ENCODE data around the gene KRT84.

Gene KRT84

DNA sequence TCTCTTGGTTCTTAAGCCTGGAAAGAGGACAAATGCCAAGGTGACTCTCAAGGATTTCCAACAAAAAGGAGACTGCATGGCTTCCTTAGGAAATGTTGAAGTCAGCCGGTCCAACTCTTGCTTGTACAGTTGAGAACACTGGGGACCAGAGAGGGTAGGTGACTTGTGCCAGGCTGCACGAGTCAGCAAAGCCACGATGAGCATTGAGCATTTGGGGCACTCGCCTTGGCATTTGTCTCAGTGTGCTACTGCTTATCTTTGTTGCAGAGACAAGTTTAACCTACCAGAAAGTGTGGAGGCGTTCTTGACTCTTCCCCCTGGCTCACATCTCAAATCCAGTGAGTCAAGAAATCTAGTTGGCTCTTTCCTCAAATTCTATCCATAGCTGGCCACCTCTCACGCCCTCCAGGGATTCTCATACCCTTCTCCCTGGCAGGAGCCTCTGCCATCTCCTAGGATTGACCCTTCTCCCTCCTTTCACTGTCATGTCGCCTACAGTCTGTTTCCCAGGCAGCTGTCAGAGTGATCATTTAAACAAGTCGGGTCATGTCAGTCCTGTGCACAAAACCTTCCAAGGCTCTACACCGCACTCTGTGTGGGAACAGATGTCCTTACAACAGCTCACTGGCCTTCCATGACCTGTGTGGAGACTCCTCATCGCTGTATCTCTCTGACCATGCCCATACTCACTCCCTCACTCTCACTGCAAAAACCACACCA is 47.1 kb downstream of the KRT84 start:
- no peak for DNase-seq

- DNase-seq, result no peak
Observed at GRCh38 chr12:52337054-52337453, 48.4 kb downstream of the KRT84 start.

DNA sequence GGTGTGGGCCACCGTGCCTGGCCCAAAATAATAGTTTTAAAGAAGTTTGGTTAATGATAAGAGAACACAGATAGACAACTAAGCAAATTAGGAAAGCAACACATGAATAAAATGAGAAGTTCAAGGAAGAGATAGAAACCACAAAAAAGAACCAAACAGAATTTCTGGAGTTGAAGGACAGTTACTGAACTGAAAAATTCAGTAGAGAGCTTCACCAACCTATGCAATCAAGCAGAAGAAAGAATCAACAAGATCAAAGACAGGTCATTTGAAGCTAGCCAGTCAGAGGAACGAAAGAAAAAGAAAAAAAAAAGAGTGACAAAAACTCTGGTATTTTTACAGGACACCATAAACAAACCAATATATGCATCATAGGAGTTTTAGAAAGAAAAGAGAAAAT is 48.8 kb downstream of the KRT84 start:
- no peak for DNase-seq

- DNase-seq, result no peak
Observed at GRCh38 chr12:52335598-52336262, 49.7 kb downstream of the KRT84 start.

DNA sequence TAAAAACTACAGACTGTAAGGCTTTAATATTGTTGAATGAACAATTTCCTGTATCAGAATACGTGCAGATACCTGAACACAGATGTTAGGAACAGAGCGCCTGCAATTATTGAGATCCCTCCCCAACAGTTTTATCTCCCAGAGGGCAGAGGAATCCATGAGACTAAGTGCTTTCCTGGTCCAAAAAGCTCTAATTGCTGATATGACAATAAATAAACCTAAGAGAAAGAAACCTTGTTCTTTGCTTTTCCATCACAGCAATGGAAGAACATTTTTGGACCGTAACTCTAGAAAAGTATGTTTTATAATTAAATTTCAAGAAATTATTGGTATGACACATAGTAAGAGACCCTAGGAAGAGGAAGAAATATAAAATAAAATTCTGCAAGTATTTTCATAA is 51.3 kb downstream of the KRT84 start:
- DNase-seq, result no peak

GRCh38 chr12:52333321-52333720 is 52.1 kb downstream of the KRT84 start:
- no peak for DNase-seq

DNA sequence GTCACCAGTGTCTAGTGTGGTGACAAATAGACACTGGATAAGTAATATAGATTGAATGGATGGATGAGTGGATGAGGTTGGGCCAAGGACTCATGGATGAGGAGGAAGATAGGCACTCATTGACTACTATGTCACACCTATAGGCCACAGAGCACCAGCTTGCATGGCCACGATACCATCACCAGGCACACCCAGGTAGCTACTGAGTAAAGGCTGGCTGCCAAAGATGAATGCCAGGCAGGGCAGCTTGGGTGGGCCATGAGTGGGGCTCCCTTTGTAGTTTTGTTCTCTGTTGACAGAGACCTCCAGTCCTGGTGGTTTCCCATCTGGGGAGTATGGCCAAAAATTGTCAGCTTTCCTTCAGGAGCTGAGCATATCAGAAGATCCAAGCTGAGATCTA is 53.1 kb downstream of the KRT84 start:
- no peak for DNase-seq

DNA sequence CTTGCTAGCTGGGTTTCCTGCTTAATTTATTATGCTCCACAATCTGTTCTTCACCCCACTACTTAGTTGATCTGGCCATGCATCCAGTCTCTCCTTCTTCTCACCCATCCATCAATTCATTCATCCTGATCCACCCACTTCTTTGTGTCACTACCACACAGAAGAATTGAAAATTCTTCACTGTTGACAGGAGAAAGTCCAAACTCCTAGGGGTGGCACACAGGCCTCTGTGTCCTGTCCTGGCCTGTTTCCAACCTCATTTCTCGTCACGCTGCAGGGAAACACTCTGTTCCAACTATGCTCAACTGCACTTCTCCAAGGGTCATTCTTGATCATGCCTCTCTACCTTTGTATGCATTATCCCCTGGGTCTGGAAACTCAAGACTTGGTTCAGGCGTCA is 53.6 kb downstream of the KRT84 start:
- no peak for DNase-seq

- DNase-seq, result no peak
Observed at GRCh38 chr12:52331039-52331438, 54.4 kb downstream of the KRT84 start.

GRCh38 chr12:52327830-52328500 is 57.5 kb downstream of the KRT84 start:
- no peak for DNase-seq

All from fibroblast of skin of right biceps (primary cell).